Naive thymus-derived CD4-positive, alpha-beta T cell (primary cell): Measurements from ENCODE around the gene SLC16A8. TPM values are rescaled to one million over a fixed set of nuclear protein-coding genes. Genes with fewer than 3 reads are reported as not detected.
"Not testable (repeated sequence)": the region's sequence is repeated elsewhere in the genome, so short reads cannot be mapped to it uniquely, and the experiment has no call there.

ENCODE experiments used
- ATAC-seq: fragments of 150-1000 bp; cut with Tn5 transposase; 2 replicates; pipeline ENCODE4 v1.10.0; 2021; ENCODE audit warnings: mild to moderate bottlenecking, moderate library complexity
- CTCF ChIA-PET: fragments of 350-600 bp; sonication (Branson Sonifier 250); formaldehyde crosslinking; loops from one replicate; lab custom pipeline; 2021; ENCODE audit warnings: antibody characterized with exemption; lab: Charles Lee
- POLR2A ChIA-PET: fragments of 350-600 bp; sonication (Branson Sonifier 250); formaldehyde crosslinking; loops from one replicate; lab custom pipeline; 2021; ENCODE audit warnings: antibody characterized with exemption, inconsistent platforms; lab: Charles Lee
- DNase-seq, 9 donors: peaks; one replicate each; pipeline versions ENCODE4 v3.0.0 to v3.0.0-alpha.2; 2020 to 2022; ENCODE audit warnings: mixed read lengths in 1 of 9
- H3K27ac ChIP-seq: one replicate; pipeline ENCODE4 v1.7.0; 2013; ENCODE audit warnings: mild to moderate bottlenecking, low read depth, low read length, moderate library complexity
- H3K27me3 ChIP-seq, 2 donors: one replicate each; pipeline ENCODE4 v1.7.0; 2013; ENCODE audit warnings: low read length in 2 of 2, mild to moderate bottlenecking in 2 of 2, moderate library complexity in 2 of 2; ENCODE audit not compliant: control insufficient read depth in 2 of 2, insufficient read depth in 2 of 2
- H3K36me3 ChIP-seq, 3 experiments: 1 replicate in 2 of 3; 2 replicates in 1 of 3; pipeline ENCODE4 v1.7.0; 2013; ENCODE audit warnings: low read length in 3 of 3, mild to moderate bottlenecking in 3 of 3, moderate library complexity in 1 of 3; ENCODE audit not compliant: insufficient read depth in 3 of 3, control insufficient read depth in 2 of 3
- H3K4me1 ChIP-seq, 2 donors: one replicate each; pipeline ENCODE4 v1.7.0; 2013; ENCODE audit warnings: low read length in 2 of 2, mild to moderate bottlenecking in 2 of 2, moderate library complexity in 1 of 2; ENCODE audit not compliant: control insufficient read depth in 2 of 2, insufficient read depth in 2 of 2
- H3K4me3 ChIP-seq: 2 replicates; pipeline ENCODE4 v1.7.0; 2013; ENCODE audit warnings: mild to moderate bottlenecking, low read length
- H3K9me3 ChIP-seq, 3 experiments: 1 replicate in 2 of 3; 2 replicates in 1 of 3; pipeline ENCODE4 v1.7.0; 2013; ENCODE audit warnings: low read length in 3 of 3; ENCODE audit not compliant: control insufficient read depth in 2 of 3
- H3K27ac Mint-ChIP-seq, 9 donors: one replicate each; pipeline ENCODE4 v1.8.0; 2020 to 2022; ENCODE audit warnings: mixed read lengths in 9 of 9, mild to moderate bottlenecking in 8 of 9, moderate library complexity in 5 of 9, inconsistent platforms in 2 of 9
- H3K27me3 Mint-ChIP-seq, 5 donors: one replicate each; pipeline ENCODE4 v1.8.0; 2021 to 2022; ENCODE audit warnings: mixed read lengths in 5 of 5, mild to moderate bottlenecking in 1 of 5
- H3K36me3 Mint-ChIP-seq, 5 donors: one replicate each; pipeline ENCODE4 v1.8.0; 2020 to 2022; ENCODE audit warnings: mixed read lengths in 5 of 5, mild to moderate bottlenecking in 3 of 5, inconsistent platforms in 1 of 5
- H3K4me1 Mint-ChIP-seq, 7 donors: one replicate each; pipeline ENCODE4 v1.8.0; 2020 to 2022; ENCODE audit warnings: mixed read lengths in 7 of 7, mild to moderate bottlenecking in 3 of 7, inconsistent platforms in 1 of 7
- H3K4me3 Mint-ChIP-seq, 10 donors: one replicate each; pipeline ENCODE4 v1.8.0; 2020 to 2022; ENCODE audit warnings: mild to moderate bottlenecking in 10 of 10, mixed read lengths in 10 of 10, moderate library complexity in 6 of 10, inconsistent platforms in 2 of 10
- H3K9me3 Mint-ChIP-seq, 11 donors: one replicate each; pipeline ENCODE4 v1.8.0; 2020 to 2022; ENCODE audit warnings: mixed read lengths in 11 of 11, mild to moderate bottlenecking in 4 of 11, inconsistent platforms in 1 of 11, moderate library complexity in 1 of 11
- intact Hi-C, 2 donors: fragments of 100-400 bp; cut with micrococcal nuclease; formaldehyde crosslinking; loops; one replicate each; pipeline ENCODE4 v1.15.1; 2023
- polyA plus RNA-seq, 2 donors: library from polyadenylated mRNA; unstranded; fragments of 300-500 nt; fragmentation: Illumina TruSeq; gene quantifications; one replicate each; pipeline ENCODE4 v1.2.3, GENCODE V29; 2021
- total RNA-seq, 6 experiments: library from RNA in 5 of 6; stranded (reverse) in 5 of 6; gene quantifications; 1 replicate in 5 of 6; 2 replicates in 1 of 6; pipeline ENCODE4 v1.2.3 and lab custom pipeline; 2021 to 2026

SLC16A8 gene
- total and polyA plus RNA-seq, 7 experiments from 2014 or later: not detected

- Histone ChIP-seq H3K9me3 (no peaks in the 10 kb centered on the region), H3K4me3 (no peak overlapping the region), H3K27ac (no peak overlapping the region), H3K4me1 (peaks cover 3 to 9% of the 10 kb centered on the region in 2 donors), H3K27me3 (peaks cover 0 to 8% of the 10 kb centered on the region in 2 donors), H3K36me3 (peaks cover 0 to 9% (median 0%) of the 10 kb centered on the region in 3 experiments)
- ChIA-PET CTCF (no interaction called here), POLR2A (no interaction called here)
- Mint-ChIP-seq H3K4me3 (peak overlapping the region in 4 of 10 donors; percentile 3 to 62 (median 19)), H3K27me3 (peaks cover 3 to 32% (median 8%) of the 10 kb centered on the region in 5 donors), H3K36me3 (peaks cover 0 to 9% (median 0%) of the 10 kb centered on the region in 5 donors), H3K4me1 (peaks cover 0 to 6% (median 0%) of the 10 kb centered on the region in 7 donors), H3K27ac (no peak overlapping the region), H3K9me3 (peaks cover 0 to 1% (median 0%) of the 10 kb centered on the region in 11 donors)
- DNase-seq (no peak), ATAC-seq (no peak)
- intact Hi-C loops: no loop called here
These were observed 1.8 kb downstream of the SLC16A8 start for GRCh38 chr22:38081941-38082828.

GRCh38 chr22:38081636-38081940, 2.4 kb downstream of the SLC16A8 start:
- ATAC-seq (no peak), DNase-seq (no peak)
- no peaks in the 10 kb centered on the region for H3K9me3 ChIP-seq
- H3K27me3 ChIP-seq: peaks cover 0 to 8% of the 10 kb centered on the region in 2 donors
- Mint-ChIP-seq H3K36me3 (peaks cover 0 to 8% (median 0%) of the 10 kb centered on the region in 5 donors), H3K4me1 (peaks cover 0 to 6% (median 0%) of the 10 kb centered on the region in 7 donors), H3K27me3 (peaks cover 3 to 32% (median 8%) of the 10 kb centered on the region in 5 donors), H3K4me3 (peak overlapping the region in 3 of 10 donors; percentile 11 to 62 (median 27)), H3K9me3 (peaks cover 0 to 1% (median 0%) of the 10 kb centered on the region in 11 donors), H3K27ac (no peak overlapping the region)
- peaks cover 0 to 9% (median 0%) of the 10 kb centered on the region in 3 experiments for H3K36me3 ChIP-seq
- CTCF ChIA-PET: no interaction called here
- no peak overlapping the region for H3K4me3 ChIP-seq
- POLR2A ChIA-PET: no interaction called here
- intact Hi-C loops: no loop called here
- H3K27ac ChIP-seq: no peak overlapping the region
- H3K4me1 ChIP-seq: peaks cover 3 to 9% of the 10 kb centered on the region in 2 donors

- no peak overlapping the region for H3K27ac Mint-ChIP-seq
- peak overlapping the region in 4 of 10 donors; percentile 7 to 66 (median 18) for H3K4me3 Mint-ChIP-seq
- peaks cover 0 to 6% (median 0%) of the 10 kb centered on the region in 7 donors for H3K4me1 Mint-ChIP-seq
- peaks cover 3 to 9% of the 10 kb centered on the region in 2 donors for H3K4me1 ChIP-seq
- H3K27ac ChIP-seq: no peak overlapping the region
- H3K27me3 ChIP-seq: peaks cover 0 to 8% of the 10 kb centered on the region in 2 donors
- peaks cover 0 to 1% (median 0%) of the 10 kb centered on the region in 11 donors for H3K9me3 Mint-ChIP-seq
- no peak overlapping the region for H3K4me3 ChIP-seq
- DNase-seq: no peak
- H3K9me3 ChIP-seq: no peaks in the 10 kb centered on the region
- peaks cover 3 to 32% (median 8%) of the 10 kb centered on the region in 5 donors for H3K27me3 Mint-ChIP-seq
- no peak for ATAC-seq
- peaks cover 0 to 4% (median 0%) of the 10 kb centered on the region in 5 donors for H3K36me3 Mint-ChIP-seq
- POLR2A ChIA-PET: no interaction called here
- H3K36me3 ChIP-seq: peaks cover 0 to 6% (median 0%) of the 10 kb centered on the region in 3 experiments
- intact Hi-C loops: no loop called here
- CTCF ChIA-PET: no interaction called here
These were observed 2.9 kb downstream of the SLC16A8 start for GRCh38 chr22:38080850-38081635.

GRCh38 chr22:38080474-38080849, 3.5 kb downstream of the SLC16A8 start:
- peaks cover 0 to 8% of the 10 kb centered on the region in 2 donors for H3K27me3 ChIP-seq
- CTCF ChIA-PET: no interaction called here
- Mint-ChIP-seq H3K27ac (no peak overlapping the region), H3K9me3 (peaks cover 0 to 1% (median 0%) of the 10 kb centered on the region in 11 donors), H3K4me1 (peaks cover 0 to 6% (median 0%) of the 10 kb centered on the region in 7 donors), H3K27me3 (peaks cover 3 to 32% (median 8%) of the 10 kb centered on the region in 5 donors), H3K4me3 (peak overlapping the region in 3 of 10 donors; percentile 7 to 66 (median 10)), H3K36me3 (peaks cover 0 to 4% (median 0%) of the 10 kb centered on the region in 5 donors)
- H3K4me1 ChIP-seq: peaks cover 3 to 9% of the 10 kb centered on the region in 2 donors
- peaks cover 0 to 2% (median 0%) of the 10 kb centered on the region in 3 experiments for H3K36me3 ChIP-seq
- H3K27ac ChIP-seq: no peak overlapping the region
- ATAC-seq (no peak), DNase-seq (no peak)
- H3K4me3 ChIP-seq: no peak overlapping the region
- intact Hi-C loops: no loop called here
- POLR2A ChIA-PET: no interaction called here
- H3K9me3 ChIP-seq: no peaks in the 10 kb centered on the region

- H3K9me3 Mint-ChIP-seq: no peaks in the 10 kb centered on the region
- CTCF ChIA-PET: no interaction called here
- peaks cover 0 to 3% (median 0%) of the 10 kb centered on the region in 5 donors for H3K36me3 Mint-ChIP-seq
- ATAC-seq: no peak
- Histone ChIP-seq H3K27me3 (peaks cover 0 to 8% of the 10 kb centered on the region in 2 donors), H3K27ac (no peak overlapping the region), H3K4me3 (no peak overlapping the region), H3K4me1 (peaks cover 3 to 9% of the 10 kb centered on the region in 2 donors), H3K9me3 (no peaks in the 10 kb centered on the region), H3K36me3 (peaks cover 0 to 6% (median 0%) of the 10 kb centered on the region in 3 experiments)
- peaks cover 3 to 30% (median 8%) of the 10 kb centered on the region in 5 donors for H3K27me3 Mint-ChIP-seq
- no peak overlapping the region for H3K27ac Mint-ChIP-seq
- intact Hi-C loops: no loop called here
- peaks cover 0 to 6% (median 0%) of the 10 kb centered on the region in 7 donors for H3K4me1 Mint-ChIP-seq
- DNase-seq: no peak
- POLR2A ChIA-PET: no interaction called here
- H3K4me3 Mint-ChIP-seq: peak overlapping the region in 7 of 10 donors; percentile 6 to 43 (median 19)
These were observed 4.2 kb downstream of the SLC16A8 start for GRCh38 chr22:38079804-38080203.

GRCh38 chr22:38079208-38079607, 4.8 kb downstream of the SLC16A8 start:
- H3K4me1 ChIP-seq, H3K4me1 Mint-ChIP-seq, CTCF ChIA-PET, POLR2A ChIA-PET, H3K4me3 ChIP-seq, H3K9me3 Mint-ChIP-seq, H3K27ac Mint-ChIP-seq, intact Hi-C loops, H3K27me3 ChIP-seq, H3K27ac ChIP-seq, H3K36me3 Mint-ChIP-seq, DNase-seq, ATAC-seq, H3K9me3 ChIP-seq: not testable (repeated sequence)
- Mint-ChIP-seq H3K27me3 (peaks cover 3 to 30% (median 8%) of the 10 kb centered on the region in 5 donors), H3K4me3 (peak overlapping the region in 2 of 10 donors; percentile 14 to 24)
- H3K36me3 ChIP-seq: peaks cover 0 to 12% (median 0%) of the 10 kb centered on the region in 3 experiments
